Pancreas (tissue), 10 donors: ENCODE measurements around the gene ELOVL4. TPM values are rescaled to one million over a fixed set of nuclear protein-coding genes. Genes with fewer than 3 reads are reported as not detected.

Experiments
- ATAC-seq, 4 donors: fragments of 200-7000 bp; cut with Tn5 transposase; one replicate each; pipeline versions ENCODE4 v1.8.0 to v1.9.1; 2020; ENCODE audit warnings: mild to moderate bottlenecking in 4 of 4, moderate library complexity in 4 of 4
- DNase-seq, 6 donors: peaks; one replicate each; pipeline ENCODE4 v3.0.0-alpha.2; 2020
- FAIRE-seq: peaks from 2 replicates; lab custom pipeline; 2012; peaks lifted over from hg19 to GRCh38; lab: Jason Lieb, UNC
- H3K27ac ChIP-seq, 4 donors: fragments of 200-600 bp; sonication (generic); 1 replicate in 3 of 4; 2 replicates in 1 of 4; pipeline versions ENCODE4 v1.5.0 to v1.8.0; 2020
- H3K27me3 ChIP-seq, 4 donors: fragments of 200-600 bp; one replicate each; pipeline ENCODE4 v1.8.0; 2021
- H3K36me3 ChIP-seq, 3 donors: fragments of 200-600 bp; sonication (generic) in 1 of 3; one replicate each; pipeline versions ENCODE4 v1.5.0 to v1.8.0; 2020 to 2021
- H3K4me1 ChIP-seq, 3 donors: fragments of 200-600 bp; one replicate each; pipeline ENCODE4 v1.8.0; 2021
- H3K4me3 ChIP-seq, 4 donors: fragments of 200-600 bp; sonication (generic) in 2 of 4; one replicate each; pipeline versions ENCODE4 v1.5.0 to v1.8.0; 2020 to 2021
- H3K9me3 ChIP-seq, 4 donors: fragments of 200-600 bp; one replicate each; pipeline ENCODE4 v1.8.0; 2021
- WGBS, 2 donors: extraction: QIAGEN DNeasy Blood & Tissue Kit; methylation state at CpG; one replicate each; pipeline ENCODE4 v1.1.7; 2013; 5-methylcytosine and 5-hydroxymethylcytosine counted together
- intact Hi-C, 3 donors: fragments of 100-400 bp; cut with DNase I; formaldehyde crosslinking; loops; one replicate each; pipeline versions ENCODE4 v1.11.1 to v1.14.2; 2022
- polyA plus RNA-seq, 2 donors: library from polyadenylated mRNA; stranded (reverse); fragments of 200-250 nt; gene quantifications; one replicate each; pipeline ENCODE4 v1.2.3, GENCODE V29; 2013
- total RNA-seq, 6 donors: library from RNA; stranded (reverse); fragmentation: NEBNext Ultra II Directional in 4 of 6; extraction: Animal tissue kit (Norgen Biotek cat#: 25700) in 4 of 6; gene quantifications; one replicate each; pipeline versions ENCODE4 v1.2.1 to v1.2.4, GENCODE V29; 2021 to 2023
- TF ChIP-seq, protein P1 (sequence below), 4 donors: fragments of 200-600 bp; sonication (generic) in 3 of 4; IDR thresholded peaks; one replicate each; pipeline versions ENCODE4 v1.5.0 to v1.8.0; 2021; ENCODE audit warnings: antibody characterized with exemption in 4 of 4
- donor health status: healthy with polysubstance abuse.
- donor health status: DM: no; HTN: no; CAD: no; lungs with moderate emphysema.
- donor health status: DM: no; HTN: no; CAD: no.
- donor health status: control.
- donor health status: control.
- donor health status: Bipolar disorder and iron deficiency.
- donor health status: DM: yes; HTN: yes; CAD: no.
- donor health status: DM: no; HTN: no; CAD: no.
- donor health status: DM: no; HTN: no; CAD: no.
- donor health status: DM: yes; HTN: yes; CAD: no.

The ELOVL4 gene
- total and polyA plus RNA-seq, 8 donors: 0.04 to 2.4 (median 0.28) TPM

DNA sequence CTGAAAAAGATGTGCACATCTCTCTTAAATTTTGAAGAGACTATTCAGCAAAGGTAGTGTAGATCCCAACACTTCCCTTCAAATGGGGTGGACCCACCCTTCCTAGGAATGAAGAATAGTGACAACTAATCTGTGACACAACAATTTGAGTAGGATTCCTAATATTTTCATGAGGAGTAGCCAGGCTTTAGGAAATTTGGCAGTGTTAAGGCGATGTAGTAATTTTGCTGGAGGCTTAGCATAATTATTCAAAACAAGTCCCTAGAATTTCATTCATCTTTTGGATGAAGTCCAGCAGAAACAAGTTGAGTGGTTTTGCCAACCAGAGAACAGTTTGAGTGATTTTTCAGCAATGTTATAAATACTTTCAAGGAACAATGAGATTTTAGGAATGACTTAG, 52.4 kb downstream of the ELOVL4 start:
- no peak overlapping the region for H3K4me3 ChIP-seq
- DNase-seq (no peak), FAIRE-seq (no peak), ATAC-seq (no peak)
- intact Hi-C loops: no loop called here
- no peak overlapping the region for H3K27ac ChIP-seq
- H3K9me3 ChIP-seq: no peaks in the 10 kb centered on the region
- no peaks in the 10 kb centered on the region for H3K4me1 ChIP-seq
- no peaks in the 10 kb centered on the region for H3K36me3 ChIP-seq
- no peaks in the 10 kb centered on the region for H3K27me3 ChIP-seq
- 34 to 37% methylated on average over 1 of the region's 1 CpG for WGBS, 2 donors
- TF ChIP-seq, protein P1, sequence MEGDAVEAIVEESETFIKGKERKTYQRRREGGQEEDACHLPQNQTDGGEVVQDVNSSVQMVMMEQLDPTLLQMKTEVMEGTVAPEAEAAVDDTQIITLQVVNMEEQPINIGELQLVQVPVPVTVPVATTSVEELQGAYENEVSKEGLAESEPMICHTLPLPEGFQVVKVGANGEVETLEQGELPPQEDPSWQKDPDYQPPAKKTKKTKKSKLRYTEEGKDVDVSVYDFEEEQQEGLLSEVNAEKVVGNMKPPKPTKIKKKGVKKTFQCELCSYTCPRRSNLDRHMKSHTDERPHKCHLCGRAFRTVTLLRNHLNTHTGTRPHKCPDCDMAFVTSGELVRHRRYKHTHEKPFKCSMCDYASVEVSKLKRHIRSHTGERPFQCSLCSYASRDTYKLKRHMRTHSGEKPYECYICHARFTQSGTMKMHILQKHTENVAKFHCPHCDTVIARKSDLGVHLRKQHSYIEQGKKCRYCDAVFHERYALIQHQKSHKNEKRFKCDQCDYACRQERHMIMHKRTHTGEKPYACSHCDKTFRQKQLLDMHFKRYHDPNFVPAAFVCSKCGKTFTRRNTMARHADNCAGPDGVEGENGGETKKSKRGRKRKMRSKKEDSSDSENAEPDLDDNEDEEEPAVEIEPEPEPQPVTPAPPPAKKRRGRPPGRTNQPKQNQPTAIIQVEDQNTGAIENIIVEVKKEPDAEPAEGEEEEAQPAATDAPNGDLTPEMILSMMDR (IDR thresholded peaks at IDR 0.05): no peak

DNA sequence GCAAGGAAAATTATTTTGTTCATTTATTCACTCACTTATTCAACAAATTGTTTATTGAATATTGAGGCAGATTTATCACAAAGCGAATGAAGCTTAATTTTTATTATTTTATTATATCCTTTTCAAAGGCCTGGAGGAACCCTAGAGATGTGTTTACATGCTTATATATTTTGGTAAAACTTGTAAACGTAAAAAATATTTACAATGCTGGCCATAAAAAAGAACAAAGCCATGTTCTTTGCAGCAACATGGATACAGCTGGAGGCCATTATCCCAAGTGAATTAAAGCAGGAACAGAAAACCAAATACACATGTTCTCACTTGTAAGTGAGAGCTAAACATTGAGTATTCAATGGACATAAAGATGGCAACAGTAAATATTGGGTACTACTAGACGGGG, 58.8 kb downstream of the ELOVL4 start:
- Histone ChIP-seq H3K4me1 (no peaks in the 10 kb centered on the region), H3K36me3 (no peaks in the 10 kb centered on the region), H3K27me3 (no peaks in the 10 kb centered on the region), H3K27ac (no peak overlapping the region), H3K4me3 (no peak overlapping the region), H3K9me3 (no peaks in the 10 kb centered on the region)
- intact Hi-C loops: no loop called here
- no peak for DNase-seq
- ATAC-seq: no peak
- TF ChIP-seq, protein P1 (IDR thresholded peaks at IDR 0.05): no peak
- FAIRE-seq: no peak
- WGBS, 2 donors: 42 to 65% methylated on average over 3 of the region's 3 CpGs

DNA sequence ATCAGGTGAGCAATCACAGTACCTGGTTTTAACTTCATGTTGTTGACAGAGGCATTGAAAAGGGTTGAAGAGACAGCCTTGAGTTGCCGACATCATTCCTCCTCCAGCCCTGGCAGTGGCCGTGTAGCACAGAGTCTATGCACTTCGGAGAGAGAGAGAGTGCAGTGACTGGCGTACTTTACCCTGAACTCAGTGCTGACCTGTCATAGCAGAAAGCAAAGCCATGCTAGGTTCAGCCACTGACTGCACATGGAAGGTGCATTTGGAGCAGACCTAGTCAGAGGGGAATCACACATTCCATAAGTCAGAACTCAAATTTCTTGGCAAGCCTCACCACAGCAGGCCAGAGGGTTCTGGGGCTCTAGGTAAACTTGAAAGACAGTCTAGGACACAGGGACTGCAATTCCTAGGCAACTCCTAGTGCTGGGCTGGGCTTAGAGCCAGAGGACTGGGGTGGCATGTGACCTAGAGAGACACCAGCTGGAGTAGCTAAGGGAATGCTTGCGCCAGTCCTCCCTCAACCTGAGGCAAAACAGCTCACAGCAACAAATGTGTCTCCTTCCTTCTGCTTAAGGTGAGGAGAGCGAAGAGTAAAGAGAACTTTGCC, 69.1 kb downstream of the ELOVL4 start:
- ATAC-seq (peak; percentile 68 to 84 (median 72)), FAIRE-seq (no peak), DNase-seq (peak in 4 of 6 donors; percentile 28 to 50 (median 43))
- H3K27me3 ChIP-seq: no peaks in the 10 kb centered on the region
- no peak overlapping the region for H3K27ac ChIP-seq
- intact Hi-C loops: no loop called here
- H3K4me3 ChIP-seq: no peak overlapping the region
- no peaks in the 10 kb centered on the region for H3K36me3 ChIP-seq
- H3K9me3 ChIP-seq: no peaks in the 10 kb centered on the region
- no peaks in the 10 kb centered on the region for H3K4me1 ChIP-seq
- 74% methylated on average over 6 of the region's 6 CpGs for WGBS, 2 donors
- TF ChIP-seq, protein P1 (IDR thresholded peaks at IDR 0.05): no peak

DNA sequence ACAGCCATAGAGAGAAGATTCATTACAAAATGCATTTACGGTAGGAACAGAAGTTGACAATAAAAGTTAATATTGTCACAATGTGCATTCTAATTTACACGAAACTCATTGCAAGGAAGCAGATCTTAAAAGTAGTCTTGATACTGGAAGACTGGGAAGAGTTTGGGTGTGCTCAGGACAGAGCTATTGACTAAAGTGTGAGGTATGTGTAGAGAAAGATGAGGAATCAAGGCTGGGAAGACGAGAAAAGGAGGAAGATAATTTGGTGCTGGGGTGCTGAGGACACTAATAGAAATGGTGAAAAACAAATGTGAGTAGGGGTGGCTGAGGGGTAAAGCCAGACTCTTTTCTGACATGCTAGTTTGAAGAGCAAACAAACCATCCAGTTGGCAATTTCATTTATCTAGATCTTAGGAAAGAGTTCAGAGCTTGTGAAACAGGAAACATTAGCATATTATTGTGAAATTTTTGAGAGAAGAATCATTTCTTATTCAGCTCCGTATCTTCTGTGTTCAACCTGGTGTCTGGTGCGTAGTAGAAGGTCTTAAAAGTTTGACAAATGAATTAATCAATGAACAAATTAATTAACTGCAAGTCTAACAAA, 72.7 kb downstream of the ELOVL4 start:
- no peak for ATAC-seq
- TF ChIP-seq, protein P1 (IDR thresholded peaks at IDR 0.05): no peak
- FAIRE-seq: no peak
- intact Hi-C loops: no loop called here
- Histone ChIP-seq H3K27ac (no peak overlapping the region), H3K9me3 (no peaks in the 10 kb centered on the region), H3K4me3 (no peak overlapping the region), H3K36me3 (no peaks in the 10 kb centered on the region), H3K4me1 (no peaks in the 10 kb centered on the region), H3K27me3 (no peaks in the 10 kb centered on the region)
- no peak for DNase-seq
- 65 to 71% methylated on average over 5 of the region's 5 CpGs for WGBS, 2 donors

DNA sequence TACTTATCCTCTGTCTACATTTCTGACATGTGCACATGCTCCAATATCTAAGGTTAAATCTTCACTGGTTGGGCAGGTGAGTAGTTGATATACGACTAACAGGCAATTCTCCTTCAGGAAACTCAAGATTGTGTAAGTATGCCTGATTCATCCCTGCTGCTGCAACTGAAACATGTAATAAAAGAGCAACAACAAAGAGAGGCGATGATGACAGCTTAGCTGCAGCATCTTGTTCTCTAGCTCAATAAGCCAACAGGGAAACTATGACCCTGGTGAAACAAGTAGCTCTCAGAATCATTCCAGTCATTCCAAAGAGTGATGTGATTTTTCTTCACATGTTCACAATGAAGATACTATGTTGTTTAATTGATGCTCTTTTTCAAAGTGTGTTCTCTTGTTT, 74.4 kb downstream of the ELOVL4 start:
- no peaks in the 10 kb centered on the region for H3K9me3 ChIP-seq
- TF ChIP-seq, protein P1 (IDR thresholded peaks at IDR 0.05): no peak
- no peaks in the 10 kb centered on the region for H3K27me3 ChIP-seq
- H3K36me3 ChIP-seq: no peaks in the 10 kb centered on the region
- ATAC-seq (no peak), FAIRE-seq (no peak), DNase-seq (no peak)
- no peak overlapping the region for H3K4me3 ChIP-seq
- peaks cover 0 to 8% (median 0%) of the 10 kb centered on the region in 3 donors for H3K4me1 ChIP-seq
- intact Hi-C loops: no loop called here
- H3K27ac ChIP-seq: no peak overlapping the region
- WGBS, 2 donors: 73 to 76% methylated on average over 2 of the region's 2 CpGs
